ENCODE results near the gene KIAA1671. TPM values are rescaled to one million over a fixed set of nuclear protein-coding genes. Genes with fewer than 3 reads are reported as not detected.

Gene KIAA1671
- total and polyA plus RNA-seq, 2 of the 13 experiments (the other 11 are each of a cell fraction or from before 2014, with no cell fraction given) = 13.5 to 13.6 TPM

- no peak for TF ChIP-seq ZNF609 (CRISPR knock-in tag; IDR thresholded peaks at IDR 0.05; ENCODE audit: borderline replicate concordance)
Measured at GRCh38 chr22:25161916-25162530, 209.5 kb downstream of the KIAA1671 start (continued).

- Histone ChIP-seq H3K9ac (ENCODE audit: insufficient read depth, low read depth, low read length) (no peak overlapping the region), H3K9me3 (ENCODE audit: low read length) (no peaks in the 10 kb centered on the region), H2AFZ (ENCODE audit: low read length) (no peak overlapping the region), H3K27me3 (ENCODE audit: control insufficient read depth in 1 of 2, insufficient read depth in 2 of 2, low read length in 2 of 2) (no peaks in the 10 kb centered on the region), H3K4me2 (ENCODE audit: low read depth, low read length) (no peak overlapping the region), H3K36me3 (replicated peaks in 1 of 2; ENCODE audit: control insufficient read depth in 1 of 2, insufficient read depth in 2 of 2, low read length in 2 of 2) (peaks cover 3 to 6% of the 10 kb centered on the region in 2 experiments; a peak in 2 of 5 replicates), H3K4me3 (replicated peaks in 1 of 3; ENCODE audit: insufficient read depth in 1 of 3, low read depth in 2 of 3, low read length in 3 of 3) (no peak overlapping the region), H3K79me2 (ENCODE audit: insufficient read depth, low read length) (peaks cover 5% of the 10 kb centered on the region), H3K4me1 (ENCODE audit: insufficient read depth, low read length) (peaks cover 42% of the 10 kb centered on the region), H3K27ac (ENCODE audit: extremely low read length, insufficient read depth, low read length) (peak overlapping the region; percentile 6), H4K20me1 (ENCODE audit: insufficient read depth, low read length) (peaks cover 7% of the 10 kb centered on the region)
- no TSS peak for BruUV-seq (replicated peaks)
- DNase-seq (ENCODE audit: low spot score) (no peak), FAIRE-seq (no peak), ATAC-seq (no peak)
- POLR2A ChIA-PET = no interaction called here
- intact Hi-C loops (cut with micrococcal nuclease; ENCODE audit: unreplicated experiment) = no loop called here
- in situ Hi-C loops (cut with HindIII; ENCODE audit: extremely low pct_ligation_motif_present, low pct_unique_long_range_greater_than_20kb) = no loop called here
- CTCF ChIA-PET (ENCODE audit: low intra/inter-chr PET ratio, low total read pairs) = no interaction called here
- 58% methylated on average over 1 of the region's 1 CpG for WGBS (ENCODE audit: low lambda C conversion rate)
- TF ChIP-seq CREB3 (CRISPR knock-in tag; IDR thresholded peaks at IDR 0.05) (no peak), THAP9 (CRISPR knock-in tag; IDR thresholded peaks at IDR 0.05; ENCODE audit: borderline replicate concordance) (no peak)
Measured at GRCh38 chr22:25162561-25162960, 210.0 kb downstream of the KIAA1671 start.
